BJ (cell line): Measurements from ENCODE around the gene CCT2. TPM values are rescaled to one million over a fixed set of nuclear protein-coding genes. Genes with fewer than 3 reads are reported as not detected.

Source experiments
- CTCF ChIA-PET: fragments of 350-600 bp; formaldehyde crosslinking; extraction: SDS; loops from one replicate; lab custom pipeline; 2021; ENCODE audit warnings: antibody characterized with exemption, inconsistent platforms; lab: Yijun Ruan, JAX
- POLR2A ChIA-PET: fragments of 300-600 bp; sonication (Branson Sonifier 250); formaldehyde crosslinking; extraction: SDS; loops from one replicate; lab custom pipeline; 2021; ENCODE audit warnings: antibody characterized with exemption; lab: Charles Lee
- DNase-seq: peaks from one replicate; pipeline ENCODE4 v3.0.0-alpha.2; 2011; ENCODE audit warnings: low read depth
- H3K27me3 ChIP-seq: 2 replicates; pipeline ENCODE4 v1.6.0; 2011; ENCODE audit warnings: low read length; ENCODE audit not compliant: control insufficient read depth, insufficient read depth
- H3K36me3 ChIP-seq: 2 replicates; pipeline ENCODE4 v1.5.1; 2011; ENCODE audit warnings: low read length; ENCODE audit not compliant: control insufficient read depth, insufficient read depth
- H3K4me3 ChIP-seq: 2 replicates; pipeline ENCODE4 v1.5.1; 2011; ENCODE audit warnings: low read depth, mild to moderate bottlenecking, control low read depth, low read length
- CTCF ChIP-seq: IDR thresholded peaks from 2 replicates; pipeline ENCODE4 v1.5.1; 2011; ENCODE audit warnings: low read depth, mild to moderate bottlenecking, control low read depth, inconsistent platforms, low read length, moderate library complexity; ENCODE audit not compliant: insufficient read depth
- polyA plus RNA-seq: library from polyadenylated mRNA; depleted of rRNA; stranded (reverse); fragments of >200 nt; gene quantifications from 2 replicates; pipeline ENCODE4 v1.2.3, GENCODE V29; 2011

The CCT2 gene
- polyA plus RNA-seq, 1 experiment: 228 TPM

GRCh38 chr12:69620077-69620476 is 34.8 kb downstream of the CCT2 start:
- no peak for DNase-seq
- ChIA-PET POLR2A (no interaction called here), CTCF (interaction anchor here (1.6 to 5.7 kb wide), 2 partner anchors 19 to 232 kb away, joined by 3 to 33 read pairs; no protein-coding TSS in a partner anchor)
- Histone ChIP-seq H3K4me3 (no peak overlapping the region), H3K27me3 (peaks cover 5% of the 10 kb centered on the region; the same call in 1 of the 2 replicates), H3K36me3 (no peaks in the 10 kb centered on the region)
- no peak for TF ChIP-seq CTCF

GRCh38 chr12:69620921-69621320 is 35.7 kb downstream of the CCT2 start:
- no peak for TF ChIP-seq CTCF
- Histone ChIP-seq H3K36me3 (no peaks in the 10 kb centered on the region), H3K27me3 (peaks cover 5% of the 10 kb centered on the region; the same call in 1 of the 2 replicates), H3K4me3 (no peak overlapping the region)
- ChIA-PET POLR2A (no interaction called here), CTCF (interaction anchor here (1.4 to 5.7 kb wide), 2 partner anchors 18 to 35 kb away, joined by 3 to 33 read pairs; no protein-coding TSS in a partner anchor)
- DNase-seq: no peak

DNA sequence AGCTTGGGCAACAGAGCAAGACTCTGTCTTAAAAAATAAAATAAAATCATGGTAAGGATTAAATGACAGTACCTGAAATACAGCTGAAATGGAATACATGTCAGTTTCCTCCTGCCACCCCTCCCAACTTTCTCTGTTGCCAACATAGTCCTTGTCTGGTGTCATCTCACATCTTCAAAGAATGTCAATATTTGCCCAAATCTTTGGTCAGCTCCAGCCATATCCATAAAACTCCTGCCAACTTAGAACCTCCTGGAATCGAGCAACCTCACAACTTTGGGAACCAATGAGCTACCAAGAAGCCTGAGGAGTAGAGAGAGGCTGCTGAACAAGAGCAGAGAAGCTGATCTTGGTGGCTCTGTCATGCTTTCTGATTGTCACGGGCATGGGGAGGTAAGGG is 36.3 kb downstream of the CCT2 start:
- Histone ChIP-seq H3K4me3 (no peak overlapping the region), H3K36me3 (no peaks in the 10 kb centered on the region), H3K27me3 (peaks cover 5% of the 10 kb centered on the region)
- no peak for DNase-seq
- ChIA-PET POLR2A (no interaction called here), CTCF (interaction anchor here (1.2 to 5.7 kb wide), 3 partner anchors 12 to 35 kb away, joined by 3 to 33 read pairs (median 3); no protein-coding TSS in a partner anchor)
- TF ChIP-seq CTCF: no peak

- TF ChIP-seq CTCF: no peak
- Histone ChIP-seq H3K27me3 (peaks cover 2% of the 10 kb centered on the region; the same call in 1 of the 2 replicates), H3K4me3 (no peak overlapping the region), H3K36me3 (no peaks in the 10 kb centered on the region)
- CTCF ChIA-PET: interaction anchor here (1.1 kb wide), 1 partner anchor 16 kb away, joined by 5 read pairs; no protein-coding TSS in a partner anchor
- no peak for DNase-seq
- POLR2A ChIA-PET: no interaction called here
Measured at GRCh38 chr12:69623970-69624369, 38.7 kb downstream of the CCT2 start.

DNA sequence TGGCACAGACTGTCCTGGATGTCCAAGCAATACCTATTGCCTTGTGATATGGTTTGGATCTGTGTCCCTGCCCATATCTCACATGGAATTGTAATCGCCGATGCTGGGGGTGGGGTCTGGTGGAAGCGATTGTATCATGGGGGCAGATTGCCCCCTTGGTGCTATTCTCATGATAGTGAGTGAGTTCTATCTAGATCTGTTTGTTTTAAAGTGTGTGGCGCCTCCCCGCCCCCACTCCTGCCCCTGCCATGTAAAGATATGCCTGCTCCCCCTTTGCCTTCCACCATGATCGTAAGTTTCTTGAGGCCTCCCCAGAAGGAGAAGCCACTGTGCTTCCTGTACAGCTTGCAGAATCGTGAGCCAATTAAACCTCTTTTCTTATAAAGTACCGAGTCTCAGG is 42.2 kb downstream of the CCT2 start:
- TF ChIP-seq CTCF: no peak
- Histone ChIP-seq H3K36me3 (no peaks in the 10 kb centered on the region), H3K27me3 (no peaks in the 10 kb centered on the region; the same call in none of the 2 replicates), H3K4me3 (no peak overlapping the region)
- CTCF ChIA-PET: interaction anchor here (1.7 kb wide), 1 partner anchor 12 kb away, joined by 7 read pairs; no protein-coding TSS in a partner anchor
- POLR2A ChIA-PET: no interaction called here
- no peak for DNase-seq
